DND-41 (cell line): ENCODE measurements around the gene OR4K5.
"Not testable (repeated sequence)": the region's sequence is repeated elsewhere in the genome, so short reads cannot be mapped to it uniquely, and the experiment has no call there.

ENCODE experiments used
- ATAC-seq: fragments of 200-7000 bp; cut with Tn5 transposase; 3 replicates; pipeline ENCODE4 v1.9.1; 2021; ENCODE audit warnings: low read depth; ENCODE audit not compliant: insufficient read depth
- DNase-seq: peaks from one replicate; pipeline ENCODE4 v3.0.0-alpha.2; 2020
- H2AFZ ChIP-seq: 2 replicates; pipeline ENCODE4 v1.6.0; 2012; ENCODE audit warnings: low read depth, low read length
- H3K27ac ChIP-seq: 2 replicates; pipeline ENCODE4 v1.5.1; 2012; ENCODE audit warnings: low read length, inconsistent platforms
- H3K27me3 ChIP-seq: fragments of 200-600 bp; sonication (generic); 2 replicates; pipeline ENCODE4 v1.6.0; 2012; ENCODE audit warnings: low read length, mild to moderate bottlenecking, inconsistent platforms; ENCODE audit not compliant: insufficient read depth, poor library complexity
- H3K36me3 ChIP-seq: 2 replicates; pipeline ENCODE4 v1.5.1; 2012; ENCODE audit warnings: low read length, inconsistent platforms; ENCODE audit not compliant: insufficient read depth
- H3K4me1 ChIP-seq: 2 replicates; pipeline ENCODE4 v1.5.1; 2012; ENCODE audit warnings: mild to moderate bottlenecking, low read length; ENCODE audit not compliant: insufficient read depth
- H3K4me2 ChIP-seq: 2 replicates; pipeline ENCODE4 v1.6.0; 2012; ENCODE audit warnings: mild to moderate bottlenecking, moderate library complexity, low read length, inconsistent platforms; ENCODE audit not compliant: insufficient read depth
- H3K4me3 ChIP-seq, 2 experiments: fragments of 200-600 bp in 1 of 2; shearing (Covaris generic) in 1 of 2; 2 replicates each; pipeline ENCODE4 v1.5.1; 2012 to 2016; ENCODE audit warnings: inconsistent platforms in 2 of 2, low read length in 2 of 2, mild to moderate bottlenecking in 2 of 2, low read depth in 1 of 2, moderate library complexity in 1 of 2
- H3K79me2 ChIP-seq: 2 replicates; pipeline ENCODE4 v1.6.0; 2012; ENCODE audit warnings: low read length, inconsistent platforms; ENCODE audit not compliant: insufficient read depth
- H3K9ac ChIP-seq: 2 replicates; pipeline ENCODE4 v1.6.0; 2012; ENCODE audit warnings: low read depth, mild to moderate bottlenecking, inconsistent platforms, low read length, moderate library complexity
- H3K9me3 ChIP-seq: 2 replicates; pipeline ENCODE4 v1.5.1; 2012; ENCODE audit warnings: low read length, moderate library complexity, mild to moderate bottlenecking, inconsistent platforms; ENCODE audit not compliant: insufficient read depth, severe bottlenecking
- H4K20me1 ChIP-seq: 2 replicates; pipeline ENCODE4 v1.6.0; 2012; ENCODE audit warnings: low read length; ENCODE audit not compliant: insufficient read depth
- EZH2 ChIP-seq: IDR thresholded peaks from 3 replicates; pipeline ENCODE4 v1.6.1; 2012; ENCODE audit warnings: borderline replicate concordance, low read depth, mild to moderate bottlenecking, moderate library complexity, low read length, inconsistent platforms; ENCODE audit not compliant: severe bottlenecking
- TF ChIP-seq, protein P1 (sequence below): IDR thresholded peaks from 2 replicates; pipeline ENCODE4 v1.5.1; 2012; ENCODE audit warnings: borderline replicate concordance, low read length, moderate library complexity, mild to moderate bottlenecking; ENCODE audit not compliant: poor library complexity, severe bottlenecking; ENCODE audit errors: extremely low read depth

The OR4K5 gene

GRCh38 chr14:19947413-19948090, 27.1 kb downstream of the OR4K5 start:
- no peaks in the 10 kb centered on the region for H3K9me3 ChIP-seq
- no peaks in the 10 kb centered on the region for H3K27me3 ChIP-seq
- no peaks in the 10 kb centered on the region for H3K36me3 ChIP-seq
- ATAC-seq, result peak; percentile 44; the same call in 1 of the 3 replicates
- H3K9ac ChIP-seq, result no peak overlapping the region
- H3K4me3 ChIP-seq, result no peak overlapping the region
- H3K4me1 ChIP-seq, result no peaks in the 10 kb centered on the region
- no peaks in the 10 kb centered on the region for H3K79me2 ChIP-seq
- DNase-seq, result no peak
- TF ChIP-seq, protein P1, sequence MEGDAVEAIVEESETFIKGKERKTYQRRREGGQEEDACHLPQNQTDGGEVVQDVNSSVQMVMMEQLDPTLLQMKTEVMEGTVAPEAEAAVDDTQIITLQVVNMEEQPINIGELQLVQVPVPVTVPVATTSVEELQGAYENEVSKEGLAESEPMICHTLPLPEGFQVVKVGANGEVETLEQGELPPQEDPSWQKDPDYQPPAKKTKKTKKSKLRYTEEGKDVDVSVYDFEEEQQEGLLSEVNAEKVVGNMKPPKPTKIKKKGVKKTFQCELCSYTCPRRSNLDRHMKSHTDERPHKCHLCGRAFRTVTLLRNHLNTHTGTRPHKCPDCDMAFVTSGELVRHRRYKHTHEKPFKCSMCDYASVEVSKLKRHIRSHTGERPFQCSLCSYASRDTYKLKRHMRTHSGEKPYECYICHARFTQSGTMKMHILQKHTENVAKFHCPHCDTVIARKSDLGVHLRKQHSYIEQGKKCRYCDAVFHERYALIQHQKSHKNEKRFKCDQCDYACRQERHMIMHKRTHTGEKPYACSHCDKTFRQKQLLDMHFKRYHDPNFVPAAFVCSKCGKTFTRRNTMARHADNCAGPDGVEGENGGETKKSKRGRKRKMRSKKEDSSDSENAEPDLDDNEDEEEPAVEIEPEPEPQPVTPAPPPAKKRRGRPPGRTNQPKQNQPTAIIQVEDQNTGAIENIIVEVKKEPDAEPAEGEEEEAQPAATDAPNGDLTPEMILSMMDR, result peak; percentile 17
- TF ChIP-seq EZH2, result no peak
- H4K20me1 ChIP-seq, result no peaks in the 10 kb centered on the region
- H3K27ac ChIP-seq, result no peak overlapping the region
- H3K4me2 ChIP-seq, result no peak overlapping the region
- no peak overlapping the region; the same call in 1 of the 2 replicates for H2AFZ ChIP-seq

GRCh38 chr14:19949218-19949617, 28.8 kb downstream of the OR4K5 start:
- TF ChIP-seq, protein P1, result no peak
- TF ChIP-seq EZH2, result no peak
- Histone ChIP-seq H3K4me1 (no peaks in the 10 kb centered on the region), H3K27me3 (no peaks in the 10 kb centered on the region), H4K20me1 (no peaks in the 10 kb centered on the region), H3K79me2 (no peaks in the 10 kb centered on the region), H3K27ac (no peak overlapping the region), H3K9ac (no peak overlapping the region), H3K4me3 (no peak overlapping the region), H3K9me3 (no peaks in the 10 kb centered on the region), H2AFZ (no peak overlapping the region), H3K36me3 (no peaks in the 10 kb centered on the region), H3K4me2 (no peak overlapping the region)
- DNase-seq, result no peak
- no peak for ATAC-seq

DNA sequence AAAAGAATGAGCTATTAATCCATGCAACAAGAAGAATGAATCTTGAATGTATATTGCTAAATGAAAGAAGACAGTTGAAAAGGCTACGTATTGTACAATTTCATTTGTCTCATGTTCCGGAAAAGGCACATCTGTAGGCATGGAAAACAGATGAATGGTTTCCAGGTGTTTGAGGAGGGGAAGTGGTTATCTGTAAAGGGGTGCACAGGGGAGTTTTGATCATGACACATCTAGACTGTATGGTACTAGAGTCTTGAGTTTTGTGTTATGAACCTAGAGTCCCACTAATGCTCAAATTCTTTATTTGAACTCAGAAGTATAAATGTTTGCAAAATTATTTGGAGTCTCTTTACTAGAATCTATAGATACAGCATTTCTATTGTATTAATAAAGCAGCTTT, 49.3 kb downstream of the OR4K5 start:
- not testable (repeated sequence) for H3K36me3 ChIP-seq, H3K27ac ChIP-seq, H3K9me3 ChIP-seq, H3K9ac ChIP-seq, H4K20me1 ChIP-seq, H3K4me3 ChIP-seq, H3K27me3 ChIP-seq, H3K4me2 ChIP-seq, DNase-seq, H3K79me2 ChIP-seq, H2AFZ ChIP-seq
- peaks cover 20% of the 10 kb centered on the region for H3K4me1 ChIP-seq
- ATAC-seq, result peak; percentile 81
